ENCODE results near the gene F11. TPM values are rescaled to one million over a fixed set of nuclear protein-coding genes. Genes with fewer than 3 reads are reported as not detected.
"Not testable (repeated sequence)": the region's sequence is repeated elsewhere in the genome, so short reads cannot be mapped to it uniquely, and the experiment has no call there.

Gene F11
- polyA plus RNA-seq, 1 donor, result not detected

DNA sequence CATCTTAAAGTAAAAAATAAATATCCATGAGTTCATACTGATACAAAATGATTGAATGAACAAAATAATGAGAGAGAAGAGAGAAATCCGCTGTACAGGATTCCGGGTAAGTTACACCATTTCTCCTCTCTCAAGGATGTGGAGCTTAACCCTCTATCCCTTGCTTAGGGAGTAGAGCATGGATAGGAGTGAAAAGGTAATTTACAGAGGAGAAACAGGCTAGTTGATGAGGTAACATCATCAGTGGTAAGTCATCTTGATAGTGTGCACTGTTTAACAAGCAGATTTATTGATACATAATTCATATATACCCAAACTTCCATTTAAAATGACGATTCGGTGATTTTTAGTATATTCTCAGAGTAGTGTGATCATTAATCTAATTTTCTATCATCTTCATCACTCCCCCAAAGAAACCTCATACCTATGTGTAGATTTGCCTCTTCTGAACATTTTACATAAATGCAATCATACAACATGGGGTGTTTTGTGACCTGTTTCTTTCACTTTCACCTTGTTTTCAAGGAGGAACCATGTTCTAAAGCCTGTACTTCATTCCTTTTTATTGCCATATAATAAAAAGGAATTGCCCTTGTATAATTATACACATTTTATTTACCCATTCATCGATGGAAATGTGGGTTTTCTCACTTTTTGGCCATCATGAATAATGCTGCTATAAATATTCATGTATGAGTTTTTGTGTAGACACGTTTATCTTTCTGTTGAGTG lies 34.8 kb downstream of the F11 start:
- DNase-seq, result no peak

GRCh38 chr4:186304216-186304615 lies 38.2 kb downstream of the F11 start:
- no peak for DNase-seq

GRCh38 chr4:186304866-186305505 lies 39.0 kb downstream of the F11 start:
- DNase-seq, result peak; percentile 32

GRCh38 chr4:186307497-186307896 lies 41.5 kb downstream of the F11 start:
- DNase-seq, result no peak

- DNase-seq, result no peak
These were observed 41.9 kb downstream of the F11 start for GRCh38 chr4:186307916-186308315.

DNA sequence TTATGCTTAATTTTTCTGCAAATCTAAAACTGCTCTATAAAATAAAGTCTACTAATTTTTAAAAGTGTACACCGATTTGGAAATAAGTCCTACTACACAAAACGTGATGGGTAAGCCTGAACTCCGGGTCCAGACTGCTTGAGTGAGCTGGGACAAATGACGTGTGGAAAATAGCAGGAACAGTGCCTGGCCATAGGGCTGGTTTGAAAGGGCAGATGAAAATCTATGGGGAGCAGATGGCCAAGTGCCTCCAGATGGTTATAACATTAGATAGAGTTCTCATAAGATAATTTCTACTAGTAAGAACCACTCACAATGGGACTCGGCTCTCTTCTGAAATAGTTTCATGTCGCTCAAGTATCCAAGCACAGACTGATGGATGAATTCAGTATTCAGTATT lies 52.5 kb downstream of the F11 start:
- DNase-seq, result peak; percentile 26

GRCh38 chr4:186324660-186325059 lies 58.7 kb downstream of the F11 start:
- DNase-seq, result not testable (repeated sequence)

GRCh38 chr4:186326391-186326790 lies 60.4 kb downstream of the F11 start:
- no peak for DNase-seq

GRCh38 chr4:186329372-186329771 lies 63.4 kb downstream of the F11 start:
- DNase-seq, result no peak

GRCh38 chr4:186330368-186330767 lies 64.4 kb downstream of the F11 start:
- DNase-seq, result no peak

GRCh38 chr4:186335793-186336192 lies 69.8 kb downstream of the F11 start:
- no peak for DNase-seq

Other genes starting within 250 kb of the F11 start
- gene TLR3, start 197.0 kb upstream of the F11 start, polyA plus RNA-seq (ENCODE audit: insufficient read length), result 1.5 TPM
- 6.6 TPM for gene FAM149A, start 161.5 kb upstream of the F11 start, polyA plus RNA-seq (ENCODE audit: insufficient read length)
- 6.1 TPM for gene CYP4V2, start 74.6 kb upstream of the F11 start, polyA plus RNA-seq (ENCODE audit: insufficient read length)
- gene KLKB1, start 38.7 kb upstream of the F11 start, polyA plus RNA-seq (ENCODE audit: insufficient read length), result not detected